Upper lobe of left lung (tissue), 6 donors: ENCODE results near the gene PDZK1IP1. TPM values are rescaled to one million over a fixed set of nuclear protein-coding genes. Genes with fewer than 3 reads are reported as not detected.

Source experiments
- ATAC-seq, 2 donors: fragments of 200-7000 bp; cut with Tn5 transposase; one replicate each; pipeline ENCODE4 v1.9.1; 2022; ENCODE audit warnings: mild to moderate bottlenecking in 2 of 2, moderate library complexity in 2 of 2; ENCODE audit not compliant: low FRiP score in 2 of 2
- DNase-seq, 2 donors: peaks; one replicate each; pipeline ENCODE4 v3.0.0-alpha.2; 2019 to 2020
- H3K27ac ChIP-seq, 4 donors: fragments of 200-600 bp; sonication (generic); one replicate each; pipeline ENCODE4 v1.5.1; 2016 to 2019
- H3K27me3 ChIP-seq, 4 donors: fragments of 200-600 bp; sonication (generic); one replicate each; pipeline ENCODE4 v1.5.1; 2017 to 2019
- H3K36me3 ChIP-seq, 4 donors: fragments of 200-600 bp; sonication (generic); one replicate each; pipeline ENCODE4 v1.5.1; 2016 to 2019
- H3K4me1 ChIP-seq, 4 donors: fragments of 200-600 bp; sonication (generic); one replicate each; pipeline ENCODE4 v1.5.1; 2018 to 2019
- H3K4me3 ChIP-seq, 4 donors: fragments of 200-600 bp; sonication (generic); one replicate each; pipeline ENCODE4 v1.5.1; 2017 to 2019; ENCODE audit warnings: mild to moderate bottlenecking in 2 of 4, moderate library complexity in 1 of 4
- H3K9me3 ChIP-seq, 4 donors: fragments of 200-600 bp; sonication (generic); one replicate each; pipeline ENCODE4 v1.5.1; 2018 to 2019
- EP300 ChIP-seq, 4 donors: sonication (generic); formaldehyde crosslinking; IDR thresholded peaks; one replicate each; pipeline ENCODE4 v1.5.1; 2017; ENCODE audit warnings: antibody characterized with exemption in 4 of 4, control low read depth in 2 of 4
- POLR2A ChIP-seq, 4 donors: fragments of 450-650 bp; IDR thresholded peaks; one replicate each; pipeline ENCODE4 v1.5.1; 2016 to 2017; ENCODE audit warnings: antibody characterized with exemption in 4 of 4, mild to moderate bottlenecking in 2 of 4
- POLR2AphosphoS5 ChIP-seq, 2 donors: sonication (generic); formaldehyde crosslinking; IDR thresholded peaks; one replicate each; pipeline ENCODE4 v1.5.1; 2017; ENCODE audit warnings: antibody characterized with exemption in 2 of 2
- WGBS, 2 donors: methylation state at CpG; one replicate each; pipeline ENCODE4 v1.1.5; 2017 to 2018; 5-methylcytosine and 5-hydroxymethylcytosine counted together
- total RNA-seq, 6 donors: library from RNA; depleted of rRNA in 4 of 6; stranded (reverse); fragments of >200 nt in 4 of 6; gene quantifications; one replicate each; pipeline versions ENCODE4 v1.1.0 to v1.2.1, GENCODE V29; 2016 to 2021
- TF ChIP-seq, protein P1 (sequence below), 6 experiments: fragments of 450-650 bp in 4 of 6; fragments of 200-600 bp in 2 of 6; sonication (generic) in 2 of 6; IDR thresholded peaks; one replicate each; pipeline ENCODE4 v1.5.1; 2016 to 2019; ENCODE audit warnings: antibody characterized with exemption in 6 of 6
- donor health status: DM: no; HTN: no; CAD: no; lungs with moderate emphysema.
- donor health status: DM: no; HTN: yes; CAD: no; lungs with severe emphysema.

Gene PDZK1IP1
- total RNA-seq, 6 donors from 2014 or later: 17.8 to 57.6 (median 41.4) TPM

DNA sequence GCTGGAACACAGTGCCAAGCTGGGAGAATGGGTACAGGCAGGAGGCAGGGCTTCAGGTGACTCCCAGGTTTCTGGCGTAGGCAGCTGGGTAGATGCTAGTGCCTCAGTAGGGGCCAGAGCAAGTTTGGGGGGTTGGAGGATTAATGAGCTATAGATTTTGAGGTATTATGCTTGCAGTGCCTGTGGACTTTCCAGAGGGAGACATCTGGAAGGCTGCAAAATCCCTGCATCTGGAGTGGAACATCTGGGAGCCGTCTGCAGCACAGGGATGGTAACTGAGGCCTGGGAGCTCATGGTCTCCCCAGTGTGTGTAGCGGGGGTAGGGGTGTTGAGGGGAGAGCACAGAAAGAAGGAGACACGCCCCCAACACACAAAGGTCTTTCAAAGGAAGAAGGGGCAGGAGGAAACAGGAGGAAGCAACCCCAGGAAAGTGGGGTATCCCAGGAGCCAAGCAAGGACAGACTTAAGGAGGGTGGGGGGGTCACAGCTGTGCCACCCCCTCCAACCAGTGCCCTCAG lies 2.2 kb upstream of the PDZK1IP1 start:
- 82% methylated on average over 4 of the region's 4 CpGs for WGBS, 2 donors
- Histone ChIP-seq H3K27ac (peak overlapping the region; percentile 18 to 83 (median 66)), H3K4me3 (no peak overlapping the region)

DNA sequence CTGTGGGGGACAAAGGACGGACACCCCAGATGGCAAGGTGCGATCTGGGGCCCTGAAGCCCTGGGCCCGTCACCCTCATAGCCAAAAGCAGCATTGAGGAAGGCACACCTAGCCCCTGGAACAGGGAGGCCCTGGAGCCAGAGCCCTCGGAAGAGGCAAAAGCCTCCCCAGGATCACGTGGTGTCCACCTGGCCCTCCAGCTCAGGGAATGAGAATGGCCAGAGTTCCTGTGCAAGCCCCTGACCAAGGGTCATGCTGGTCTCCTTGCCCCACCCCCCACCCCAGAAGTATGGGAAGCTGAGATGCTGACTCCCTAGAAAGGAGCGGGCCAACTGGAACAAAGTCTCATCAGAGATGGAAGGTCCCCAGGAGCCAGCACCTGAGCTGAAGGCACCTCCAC lies 1.0 kb upstream of the PDZK1IP1 start:
- no peak overlapping the region for H3K4me3 ChIP-seq
- H3K36me3 ChIP-seq: no peaks in the 10 kb centered on the region
- H3K27me3 ChIP-seq: no peaks in the 10 kb centered on the region
- 92 to 100% methylated on average over 1 to 6 of the region's 6 CpGs for WGBS, 2 donors
- TF ChIP-seq POLR2AphosphoS5 (IDR thresholded peaks at IDR 0.05) (no peak), POLR2A (IDR thresholded peaks at IDR 0.05) (no peak), EP300 (IDR thresholded peaks at IDR 0.05) (no peak)
- TF ChIP-seq, protein P1, sequence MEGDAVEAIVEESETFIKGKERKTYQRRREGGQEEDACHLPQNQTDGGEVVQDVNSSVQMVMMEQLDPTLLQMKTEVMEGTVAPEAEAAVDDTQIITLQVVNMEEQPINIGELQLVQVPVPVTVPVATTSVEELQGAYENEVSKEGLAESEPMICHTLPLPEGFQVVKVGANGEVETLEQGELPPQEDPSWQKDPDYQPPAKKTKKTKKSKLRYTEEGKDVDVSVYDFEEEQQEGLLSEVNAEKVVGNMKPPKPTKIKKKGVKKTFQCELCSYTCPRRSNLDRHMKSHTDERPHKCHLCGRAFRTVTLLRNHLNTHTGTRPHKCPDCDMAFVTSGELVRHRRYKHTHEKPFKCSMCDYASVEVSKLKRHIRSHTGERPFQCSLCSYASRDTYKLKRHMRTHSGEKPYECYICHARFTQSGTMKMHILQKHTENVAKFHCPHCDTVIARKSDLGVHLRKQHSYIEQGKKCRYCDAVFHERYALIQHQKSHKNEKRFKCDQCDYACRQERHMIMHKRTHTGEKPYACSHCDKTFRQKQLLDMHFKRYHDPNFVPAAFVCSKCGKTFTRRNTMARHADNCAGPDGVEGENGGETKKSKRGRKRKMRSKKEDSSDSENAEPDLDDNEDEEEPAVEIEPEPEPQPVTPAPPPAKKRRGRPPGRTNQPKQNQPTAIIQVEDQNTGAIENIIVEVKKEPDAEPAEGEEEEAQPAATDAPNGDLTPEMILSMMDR (IDR thresholded peaks at IDR 0.05): no peak
- DNase-seq (no peak), ATAC-seq (no peak)
- H3K9me3 ChIP-seq: no peaks in the 10 kb centered on the region
- peak overlapping the region; percentile 82 to 86 (median 83) for H3K27ac ChIP-seq
- peaks cover 32 to 39% (median 35%) of the 10 kb centered on the region in 4 donors for H3K4me1 ChIP-seq

More for the DNA sequence above, 2.2 kb upstream of the PDZK1IP1 start:
- ATAC-seq (no peak), DNase-seq (no peak)
- H3K27me3 ChIP-seq: no peaks in the 10 kb centered on the region
- no peaks in the 10 kb centered on the region for H3K9me3 ChIP-seq
- H3K4me1 ChIP-seq: peaks cover 32 to 39% (median 35%) of the 10 kb centered on the region in 4 donors
- TF ChIP-seq EP300 (IDR thresholded peaks at IDR 0.05) (no peak), POLR2AphosphoS5 (IDR thresholded peaks at IDR 0.05) (no peak), POLR2A (IDR thresholded peaks at IDR 0.05) (no peak)
- TF ChIP-seq, protein P1 (IDR thresholded peaks at IDR 0.05): no peak
- no peaks in the 10 kb centered on the region for H3K36me3 ChIP-seq

DNA sequence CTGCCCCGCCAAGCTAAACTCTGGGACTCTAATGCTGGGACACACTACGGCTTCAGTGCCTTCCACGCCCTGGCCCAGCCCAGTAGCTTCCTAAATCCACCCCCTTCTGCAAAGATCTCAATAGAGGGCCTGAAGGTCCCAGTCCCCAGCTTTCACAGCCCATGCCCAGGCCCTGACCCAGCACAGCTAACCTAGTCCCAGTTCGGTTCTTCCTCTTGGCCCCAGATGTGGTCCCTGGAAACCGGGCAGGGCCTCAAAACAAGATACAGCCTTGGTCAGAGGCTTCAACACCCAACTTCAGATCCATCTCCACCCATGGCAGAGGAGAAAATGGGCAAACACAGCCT lies 646 bp upstream of the PDZK1IP1 start:
- TF ChIP-seq POLR2A (IDR thresholded peaks at IDR 0.05) (no peak), POLR2AphosphoS5 (IDR thresholded peaks at IDR 0.05) (no peak), EP300 (IDR thresholded peaks at IDR 0.05) (no peak)
- TF ChIP-seq, protein P1 (IDR thresholded peaks at IDR 0.05): no peak
- H3K27ac ChIP-seq: peak overlapping the region; percentile 82 to 86 (median 83)
- H3K9me3 ChIP-seq: no peaks in the 10 kb centered on the region
- DNase-seq (no peak), ATAC-seq (no peak)
- peaks cover 32 to 39% (median 35%) of the 10 kb centered on the region in 4 donors for H3K4me1 ChIP-seq
- no peaks in the 10 kb centered on the region for H3K27me3 ChIP-seq
- no peaks in the 10 kb centered on the region for H3K36me3 ChIP-seq
- no peak overlapping the region for H3K4me3 ChIP-seq
- WGBS, 2 donors: 31 to 38% methylated on average over 5 of the region's 5 CpGs

DNA sequence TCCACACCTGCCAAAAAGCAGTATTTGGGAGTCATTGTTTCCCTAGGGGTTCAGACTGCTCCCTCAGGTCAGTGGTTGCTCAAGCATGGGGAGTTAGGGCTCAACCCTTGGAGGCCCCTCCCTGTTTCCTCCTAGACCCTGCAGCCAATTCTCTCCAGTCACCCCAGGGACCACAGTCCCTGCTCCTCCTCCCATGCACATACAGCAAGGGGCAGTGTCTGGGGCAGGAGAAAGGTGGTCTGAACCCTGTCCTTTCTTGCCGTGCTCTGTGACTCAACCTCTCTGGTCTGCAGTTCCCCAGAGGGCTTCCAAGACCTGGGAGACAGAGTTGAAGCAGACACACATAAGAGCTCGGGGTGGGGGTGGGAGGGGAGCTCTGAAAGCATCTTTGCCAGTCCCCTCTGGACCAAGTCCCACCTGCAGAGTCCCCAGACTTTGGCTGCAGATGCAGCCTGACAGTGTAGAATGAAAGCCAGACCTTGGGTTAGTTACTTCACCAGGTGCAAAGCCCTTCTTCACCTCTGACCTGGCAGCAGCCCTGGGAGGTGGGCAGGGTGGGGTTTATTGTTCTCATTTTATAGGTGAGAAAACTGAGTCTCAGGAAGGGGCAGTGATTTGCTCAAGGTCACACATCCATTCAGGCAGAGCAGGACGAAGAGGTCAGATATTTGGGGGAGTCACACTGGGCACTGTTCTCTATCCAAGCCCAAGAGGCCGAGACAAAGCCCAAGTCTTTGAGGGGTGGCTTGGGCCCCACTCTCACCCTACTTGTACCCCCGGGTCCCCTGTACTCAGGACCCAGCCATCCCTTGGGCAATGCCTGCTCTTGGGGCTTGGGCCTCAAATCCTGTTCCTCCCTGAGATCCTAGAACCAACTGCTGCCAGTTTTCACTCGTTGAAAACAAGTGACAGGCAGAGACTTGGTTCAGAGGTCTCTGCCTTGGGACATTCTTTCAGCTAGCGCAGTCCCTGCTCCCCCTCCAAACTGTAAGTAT lies 748 bp downstream of the PDZK1IP1 start:
- Histone ChIP-seq H3K27ac (peak overlapping the region; percentile 82 to 86 (median 83)), H3K4me3 (peak overlapping the region in 3 of 4 donors; percentile 6 to 43 (median 34))
- no peak for ATAC-seq

More for the DNA sequence above, 748 bp downstream of the PDZK1IP1 start:
- H3K36me3 ChIP-seq: no peaks in the 10 kb centered on the region
- no peaks in the 10 kb centered on the region for H3K27me3 ChIP-seq
- no peaks in the 10 kb centered on the region for H3K9me3 ChIP-seq
- DNase-seq: peak in 1 of 2 donors; percentile 18
- H3K4me1 ChIP-seq: peaks cover 32 to 39% (median 35%) of the 10 kb centered on the region in 4 donors
- TF ChIP-seq POLR2A (IDR thresholded peaks at IDR 0.05) (no peak), POLR2AphosphoS5 (IDR thresholded peaks at IDR 0.05) (no peak), EP300 (IDR thresholded peaks at IDR 0.05) (no peak)
- TF ChIP-seq, protein P1 (IDR thresholded peaks at IDR 0.05): no peak
- WGBS, 2 donors: 71 to 76% methylated on average over 7 of the region's 7 CpGs
